Vagina (tissue), 2 donors: Measurements from ENCODE around the gene PRDM5.

Source experiments
- POLR2AphosphoS5 ChIP-seq, 2 donors: sonication (generic); formaldehyde crosslinking; IDR thresholded peaks; one replicate each; pipeline ENCODE4 v1.9.0; 2017; ENCODE audit warnings: antibody characterized with exemption in 2 of 2, mild to moderate bottlenecking in 2 of 2, low read depth in 1 of 2; ENCODE audit not compliant: insufficient read depth in 1 of 2
- TF ChIP-seq, protein P1 (sequence below), 3 experiments: fragments of 450-650 bp in 2 of 3; fragments of 200-600 bp in 1 of 3; sonication (generic) in 1 of 3; IDR thresholded peaks; one replicate each; pipeline ENCODE4 v1.5.1; 2017 to 2019; ENCODE audit warnings: antibody characterized with exemption in 3 of 3, mild to moderate bottlenecking in 2 of 3, moderate library complexity in 2 of 3

DNA sequence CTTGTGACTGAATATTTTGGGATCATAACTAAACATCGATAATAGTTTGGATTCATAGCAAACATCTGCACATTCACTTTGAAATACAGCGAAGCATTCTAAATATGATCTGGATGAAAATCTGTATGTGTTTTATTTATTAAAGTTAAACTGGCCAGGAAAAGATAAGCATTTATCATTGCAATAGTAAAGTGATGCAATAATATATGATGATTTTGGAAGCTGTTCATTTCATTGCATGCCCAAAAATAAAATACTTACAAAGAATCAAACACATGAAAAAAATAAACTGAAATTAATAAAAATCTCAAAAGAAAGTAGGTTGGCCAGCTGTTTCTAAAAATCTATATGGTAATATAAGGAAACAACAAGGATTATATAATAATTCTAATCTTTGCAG lies 1.9 kb downstream of the PRDM5 start:
- TF ChIP-seq POLR2AphosphoS5 (IDR thresholded peaks at IDR 0.05; ENCODE audit: insufficient read depth in 1 of 2, low read depth in 1 of 2), result no peak
- TF ChIP-seq, protein P1, sequence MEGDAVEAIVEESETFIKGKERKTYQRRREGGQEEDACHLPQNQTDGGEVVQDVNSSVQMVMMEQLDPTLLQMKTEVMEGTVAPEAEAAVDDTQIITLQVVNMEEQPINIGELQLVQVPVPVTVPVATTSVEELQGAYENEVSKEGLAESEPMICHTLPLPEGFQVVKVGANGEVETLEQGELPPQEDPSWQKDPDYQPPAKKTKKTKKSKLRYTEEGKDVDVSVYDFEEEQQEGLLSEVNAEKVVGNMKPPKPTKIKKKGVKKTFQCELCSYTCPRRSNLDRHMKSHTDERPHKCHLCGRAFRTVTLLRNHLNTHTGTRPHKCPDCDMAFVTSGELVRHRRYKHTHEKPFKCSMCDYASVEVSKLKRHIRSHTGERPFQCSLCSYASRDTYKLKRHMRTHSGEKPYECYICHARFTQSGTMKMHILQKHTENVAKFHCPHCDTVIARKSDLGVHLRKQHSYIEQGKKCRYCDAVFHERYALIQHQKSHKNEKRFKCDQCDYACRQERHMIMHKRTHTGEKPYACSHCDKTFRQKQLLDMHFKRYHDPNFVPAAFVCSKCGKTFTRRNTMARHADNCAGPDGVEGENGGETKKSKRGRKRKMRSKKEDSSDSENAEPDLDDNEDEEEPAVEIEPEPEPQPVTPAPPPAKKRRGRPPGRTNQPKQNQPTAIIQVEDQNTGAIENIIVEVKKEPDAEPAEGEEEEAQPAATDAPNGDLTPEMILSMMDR (IDR thresholded peaks at IDR 0.05), result no peak
